ENCODE measurements around the gene MAD1L1.

DNA sequence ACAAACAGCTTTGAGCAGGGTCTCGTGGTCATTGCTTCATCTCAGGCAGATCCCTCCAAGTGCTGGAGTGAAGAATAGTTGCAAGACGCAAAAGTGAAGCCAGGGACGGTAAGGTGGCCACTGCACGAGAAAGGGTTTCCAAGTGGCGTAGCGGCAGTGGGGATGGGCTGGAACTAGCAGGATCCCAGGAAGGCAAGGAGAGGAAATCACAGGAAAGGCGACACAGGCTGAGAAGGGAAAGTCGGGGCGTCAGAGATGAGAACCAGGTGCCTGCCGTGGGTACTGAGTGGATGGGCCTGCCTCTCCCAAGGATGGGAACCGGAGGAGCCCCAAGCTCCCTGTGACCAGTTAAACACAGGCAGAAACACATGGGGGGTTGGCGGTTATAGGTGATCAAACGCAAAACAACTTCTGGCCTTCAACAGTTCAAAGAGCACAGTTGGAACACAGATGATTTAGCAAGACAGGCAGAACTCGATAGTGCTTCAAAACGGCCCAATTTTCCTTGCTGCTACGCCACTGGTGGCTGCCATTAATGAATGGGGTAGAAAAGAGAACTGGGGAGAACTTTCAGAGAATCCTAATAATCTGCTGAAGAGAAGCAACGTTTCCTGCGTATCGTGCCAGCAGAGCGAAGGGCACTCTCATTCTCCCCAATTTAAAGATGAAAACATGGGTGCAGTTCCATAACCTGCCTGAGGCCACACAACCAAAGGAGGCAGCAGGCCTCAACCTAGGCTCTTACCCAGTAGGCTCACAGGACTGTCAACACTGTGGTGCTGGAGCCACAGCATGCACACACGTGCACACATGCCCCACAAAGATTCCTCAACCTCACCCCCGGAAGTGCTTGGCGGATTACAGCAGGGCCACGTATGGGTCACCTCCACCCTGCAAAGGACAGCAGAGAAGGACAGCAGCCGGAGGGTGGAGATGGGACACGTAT lies 61.9 kb downstream of the MAD1L1 start:
- TF ChIP-seq, protein P1, sequence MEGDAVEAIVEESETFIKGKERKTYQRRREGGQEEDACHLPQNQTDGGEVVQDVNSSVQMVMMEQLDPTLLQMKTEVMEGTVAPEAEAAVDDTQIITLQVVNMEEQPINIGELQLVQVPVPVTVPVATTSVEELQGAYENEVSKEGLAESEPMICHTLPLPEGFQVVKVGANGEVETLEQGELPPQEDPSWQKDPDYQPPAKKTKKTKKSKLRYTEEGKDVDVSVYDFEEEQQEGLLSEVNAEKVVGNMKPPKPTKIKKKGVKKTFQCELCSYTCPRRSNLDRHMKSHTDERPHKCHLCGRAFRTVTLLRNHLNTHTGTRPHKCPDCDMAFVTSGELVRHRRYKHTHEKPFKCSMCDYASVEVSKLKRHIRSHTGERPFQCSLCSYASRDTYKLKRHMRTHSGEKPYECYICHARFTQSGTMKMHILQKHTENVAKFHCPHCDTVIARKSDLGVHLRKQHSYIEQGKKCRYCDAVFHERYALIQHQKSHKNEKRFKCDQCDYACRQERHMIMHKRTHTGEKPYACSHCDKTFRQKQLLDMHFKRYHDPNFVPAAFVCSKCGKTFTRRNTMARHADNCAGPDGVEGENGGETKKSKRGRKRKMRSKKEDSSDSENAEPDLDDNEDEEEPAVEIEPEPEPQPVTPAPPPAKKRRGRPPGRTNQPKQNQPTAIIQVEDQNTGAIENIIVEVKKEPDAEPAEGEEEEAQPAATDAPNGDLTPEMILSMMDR (IDR thresholded peaks at IDR 0.05): peak in 1 of 12 donors; percentile 16
- TF ChIP-seq POLR2A (IDR thresholded peaks at IDR 0.05): no peak
